ENCODE data around the gene AP1G2. TPM values are rescaled to one million over a fixed set of nuclear protein-coding genes. Genes with fewer than 3 reads are reported as not detected.
"Not testable (repeated sequence)": the region's sequence is repeated elsewhere in the genome, so short reads cannot be mapped to it uniquely, and the experiment has no call there.

The AP1G2 gene
- total RNA-seq, 1 experiment from 2014 or later = 7.8 TPM

GRCh38 chr14:23594191-23594590 lies 26.6 kb upstream of the AP1G2 start:
- not testable (repeated sequence) for DNase-seq (ENCODE audit: low read depth)

GRCh38 chr14:23590198-23590597 lies 22.6 kb upstream of the AP1G2 start:
- no peak for DNase-seq (ENCODE audit: low read depth)

- DNase-seq (ENCODE audit: low read depth) = no peak
Measured at GRCh38 chr14:23589606-23590005, 22.0 kb upstream of the AP1G2 start.

- DNase-seq (ENCODE audit: low read depth) = peak; percentile 80
Measured at GRCh38 chr14:23588884-23589598, 21.4 kb upstream of the AP1G2 start.

GRCh38 chr14:23584527-23585203 lies 17.1 kb upstream of the AP1G2 start:
- DNase-seq (ENCODE audit: low read depth) = not testable (repeated sequence)

- not testable (repeated sequence) for DNase-seq (ENCODE audit: low read depth)
Measured at GRCh38 chr14:23583761-23584526, 16.4 kb upstream of the AP1G2 start.

- DNase-seq (ENCODE audit: low read depth) = no peak
Measured at GRCh38 chr14:23582906-23583760, 15.5 kb upstream of the AP1G2 start.

GRCh38 chr14:23580948-23581281 lies 13.3 kb upstream of the AP1G2 start:
- DNase-seq (ENCODE audit: low read depth) = no peak

GRCh38 chr14:23580152-23580926 lies 12.7 kb upstream of the AP1G2 start:
- no peak for DNase-seq (ENCODE audit: low read depth)

GRCh38 chr14:23579739-23580138 lies 12.1 kb upstream of the AP1G2 start:
- DNase-seq (ENCODE audit: low read depth) = no peak

GRCh38 chr14:23579311-23579630 lies 11.7 kb upstream of the AP1G2 start:
- DNase-seq (ENCODE audit: low read depth) = no peak

GRCh38 chr14:23578560-23579310 lies 11.1 kb upstream of the AP1G2 start, which contains the start of gene JPH4:
Gene JPH4, minus strand, starts transcription at chr14:23578790. Its CDS starts 1,337 bp downstream, at chr14:23577453.
- DNase-seq (ENCODE audit: low read depth) = peak; percentile 26

GRCh38 chr14:23577710-23578392 lies 10.3 kb upstream of the AP1G2 start:
- no peak for DNase-seq (ENCODE audit: low read depth)

- no peak for DNase-seq (ENCODE audit: low read depth)
Measured at GRCh38 chr14:23577004-23577681, 9.6 kb upstream of the AP1G2 start.

- no peak for DNase-seq (ENCODE audit: low read depth)
Measured at GRCh38 chr14:23573384-23574015, 5.9 kb upstream of the AP1G2 start.

GRCh38 chr14:23572836-23573235 lies 5.2 kb upstream of the AP1G2 start:
- DNase-seq (ENCODE audit: low read depth) = no peak

- DNase-seq (ENCODE audit: low read depth) = no peak
Measured at GRCh38 chr14:23572524-23572828, 4.9 kb upstream of the AP1G2 start.

- DNase-seq (ENCODE audit: low read depth) = no peak
Measured at GRCh38 chr14:23571701-23572523, 4.3 kb upstream of the AP1G2 start.

Measured in RPMI7951 (cell line).